ENCODE data around the gene VWC2.

Gene VWC2

GRCh38 chr7:49767719-49768118 is 5.7 kb upstream of the VWC2 start:
- H3K36me3 ChIP-seq: no peaks in the 10 kb centered on the region
- no peaks in the 10 kb centered on the region for H3K4me1 ChIP-seq
- no peaks in the 10 kb centered on the region for H3K9me3 ChIP-seq
- TF ChIP-seq CTCF (IDR thresholded peaks at IDR 0.05; ENCODE audit: low read depth, low read length): no peak
- H3K4me3 ChIP-seq (ENCODE audit: low read depth, low read length): no peak overlapping the region
- peaks cover 7% of the 10 kb centered on the region for H3K27me3 ChIP-seq
- no peak for DNase-seq

GRCh38 chr7:49768254-49768653 is 5.2 kb upstream of the VWC2 start:
- Histone ChIP-seq H3K36me3 (no peaks in the 10 kb centered on the region), H3K27me3 (peaks cover 12% of the 10 kb centered on the region), H3K9me3 (no peaks in the 10 kb centered on the region), H3K4me3 (ENCODE audit: low read depth, low read length) (no peak overlapping the region), H3K4me1 (no peaks in the 10 kb centered on the region)
- TF ChIP-seq CTCF (IDR thresholded peaks at IDR 0.05; ENCODE audit: low read depth, low read length): no peak
- DNase-seq: no peak

- no peak for TF ChIP-seq CTCF (IDR thresholded peaks at IDR 0.05; ENCODE audit: low read depth, low read length)
- no peaks in the 10 kb centered on the region for H3K36me3 ChIP-seq
- H3K27me3 ChIP-seq: peaks cover 18% of the 10 kb centered on the region
- H3K4me1 ChIP-seq: no peaks in the 10 kb centered on the region
- no peaks in the 10 kb centered on the region for H3K9me3 ChIP-seq
- no peak overlapping the region for H3K4me3 ChIP-seq (ENCODE audit: low read depth, low read length)
- DNase-seq: no peak
Observed at GRCh38 chr7:49768835-49769234, 4.6 kb upstream of the VWC2 start.

- no peak for TF ChIP-seq CTCF (IDR thresholded peaks at IDR 0.05; ENCODE audit: low read depth, low read length)
- DNase-seq: no peak
- peaks cover 24% of the 10 kb centered on the region for H3K27me3 ChIP-seq
Observed at GRCh38 chr7:49769285-49769857, 4.1 kb upstream of the VWC2 start.

GRCh38 chr7:49770838-49771237 is 2.6 kb upstream of the VWC2 start:
- peaks cover 36% of the 10 kb centered on the region for H3K27me3 ChIP-seq

More at GRCh38 chr7:49769285-49769857, 4.1 kb upstream of the VWC2 start:
- H3K4me1 ChIP-seq: no peaks in the 10 kb centered on the region
- no peaks in the 10 kb centered on the region for H3K36me3 ChIP-seq
- H3K4me3 ChIP-seq (ENCODE audit: low read depth, low read length): no peak overlapping the region
- H3K9me3 ChIP-seq: no peaks in the 10 kb centered on the region

More at GRCh38 chr7:49770838-49771237, 2.6 kb upstream of the VWC2 start:
- no peak for DNase-seq
- no peaks in the 10 kb centered on the region for H3K9me3 ChIP-seq
- H3K4me1 ChIP-seq: no peaks in the 10 kb centered on the region
- TF ChIP-seq CTCF (IDR thresholded peaks at IDR 0.05; ENCODE audit: low read depth, low read length): no peak
- H3K36me3 ChIP-seq: no peaks in the 10 kb centered on the region
- H3K4me3 ChIP-seq (ENCODE audit: low read depth, low read length): no peak overlapping the region

Measured in BE2C (cell line).